Activated naive CD4-positive, alpha-beta T cell treated with anti-CD3 and anti-CD28 coated beads, Interleukin-2, amount 50 U/mL, for 16 hours (primary cell): ENCODE data around the gene PIM3.

ENCODE experiments used
- DNase-seq: peaks from one replicate; pipeline ENCODE4 v3.0.0-alpha.2; 2020

PIM3 gene

GRCh38 chr22:49956914-49957825 is 3.4 kb upstream of the PIM3 start:
- no peak for DNase-seq

GRCh38 chr22:49957826-49958365 is 2.7 kb upstream of the PIM3 start:
- DNase-seq, result no peak

- no peak for DNase-seq
These were observed 2.1 kb upstream of the PIM3 start for GRCh38 chr22:49958366-49958921.

- DNase-seq, result no peak
These were observed 1.4 kb upstream of the PIM3 start for GRCh38 chr22:49958931-49959781.

- DNase-seq, result no peak
These were observed 802 bp upstream of the PIM3 start for GRCh38 chr22:49959782-49960158.

- DNase-seq, result peak; percentile 48
These were observed 531 bp downstream of the PIM3 start for GRCh38 chr22:49961005-49961600.

GRCh38 chr22:49961601-49962011 is 1.0 kb downstream of the PIM3 start:
- DNase-seq, result no peak

GRCh38 chr22:49962012-49962750 is 1.6 kb downstream of the PIM3 start:
- peak; percentile 86 for DNase-seq

GRCh38 chr22:49962751-49963646 is 2.4 kb downstream of the PIM3 start:
- no peak for DNase-seq

- no peak for DNase-seq
These were observed 3.1 kb downstream of the PIM3 start for GRCh38 chr22:49963647-49964026.

GRCh38 chr22:49964136-49965090 is 3.8 kb downstream of the PIM3 start:
- DNase-seq, result no peak

GRCh38 chr22:49965091-49966040 is 4.8 kb downstream of the PIM3 start:
- no peak for DNase-seq

- no peak for DNase-seq
These were observed 5.6 kb downstream of the PIM3 start for GRCh38 chr22:49966041-49966773.

- peak; percentile 17 for DNase-seq
These were observed 6.5 kb downstream of the PIM3 start for GRCh38 chr22:49966774-49967705.

- DNase-seq, result peak; percentile 13
These were observed 7.2 kb downstream of the PIM3 start for GRCh38 chr22:49967706-49968208.

- peak; percentile 11 for DNase-seq
These were observed 7.8 kb downstream of the PIM3 start for GRCh38 chr22:49968313-49968830.
